GM12891 (cell line): ENCODE results near the gene CD46.

Experiments used
- PAX5 ChIP-seq: IDR thresholded peaks from 2 replicates; pipeline ENCODE4 v1.6.1; 2011; ENCODE audit warnings: low read length, moderate library complexity, mild to moderate bottlenecking; ENCODE audit not compliant: insufficient read depth, severe bottlenecking
- POLR2A ChIP-seq: IDR thresholded peaks from 2 replicates; pipeline ENCODE4 v1.6.1; 2011; ENCODE audit warnings: low read depth, low read length, control low read depth
- POLR2AphosphoS5 ChIP-seq: IDR thresholded peaks from 2 replicates; pipeline ENCODE4 v1.6.1; 2011; ENCODE audit warnings: low read depth, low read length, control low read depth
- SPI1 ChIP-seq: IDR thresholded peaks from 2 replicates; pipeline ENCODE4 v1.6.1; 2011; ENCODE audit warnings: low read depth, low read length, control low read depth
- TAF1 ChIP-seq: IDR thresholded peaks from 2 replicates; pipeline ENCODE4 v1.6.1; 2011; ENCODE audit warnings: low read depth, low read length, control low read depth

- TF ChIP-seq POLR2AphosphoS5 (no peak), SPI1 (no peak), POLR2A (no peak), PAX5 (no peak), TAF1 (no peak)
Observed at GRCh38 chr1:207801819-207802218, 50.0 kb downstream of the CD46 start.
